Hindlimb muscle (tissue), 1 donor: Measurements from ENCODE around the gene MBIP. TPM values are rescaled to one million over a fixed set of nuclear protein-coding genes. Genes with fewer than 3 reads are reported as not detected.

Experiments used
- DNase-seq: peaks from one replicate; pipeline ENCODE4 v3.0.0-alpha.2; 2013
- polyA plus RNA-seq: library from polyadenylated mRNA; unstranded; fragments of 120-200 nt; gene quantifications from one replicate; pipeline ENCODE4 v1.2.1, GENCODE V29; 2013; ENCODE audit not compliant: insufficient read length

MBIP gene
- polyA plus RNA-seq, 1 donor = 22.1 TPM

DNA sequence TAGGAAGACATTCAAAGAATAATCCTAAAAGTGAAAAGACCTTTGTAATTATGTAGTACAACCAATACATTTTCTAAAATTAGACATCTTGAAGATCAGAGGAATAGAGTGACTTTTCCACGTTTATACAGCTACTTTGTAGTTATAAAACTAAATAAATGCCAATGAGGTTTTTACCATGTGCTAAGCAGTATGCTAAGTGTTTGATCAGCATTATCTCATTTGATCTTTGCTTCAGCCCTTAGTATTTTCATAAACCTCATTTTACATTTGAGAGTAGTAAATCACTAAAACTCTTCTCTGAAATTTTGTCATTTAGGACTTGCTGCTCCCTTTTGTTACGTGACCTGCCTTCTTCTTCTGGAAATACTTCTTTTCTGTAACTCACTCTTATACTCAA is 13.6 kb downstream of the MBIP start:
- no peak for DNase-seq

DNA sequence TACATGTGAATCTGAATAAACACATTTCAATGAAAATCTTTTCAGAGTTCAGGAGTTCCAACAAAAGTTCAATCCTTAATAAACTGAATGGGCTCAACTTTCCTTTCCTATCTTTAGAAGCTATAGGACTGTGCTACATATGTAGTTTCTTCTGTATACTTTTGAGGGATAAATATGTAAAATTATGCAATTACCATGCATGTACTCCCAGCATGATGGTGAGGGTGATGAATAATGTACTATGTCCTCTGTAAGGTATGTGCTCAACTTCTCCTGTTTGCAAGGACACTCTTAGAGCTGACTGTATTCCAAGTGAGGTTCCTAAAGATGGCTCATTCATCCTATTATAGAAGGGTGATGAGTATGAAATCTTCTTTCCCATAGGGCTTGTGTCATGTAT is 15.5 kb downstream of the MBIP start:
- no peak for DNase-seq

DNA sequence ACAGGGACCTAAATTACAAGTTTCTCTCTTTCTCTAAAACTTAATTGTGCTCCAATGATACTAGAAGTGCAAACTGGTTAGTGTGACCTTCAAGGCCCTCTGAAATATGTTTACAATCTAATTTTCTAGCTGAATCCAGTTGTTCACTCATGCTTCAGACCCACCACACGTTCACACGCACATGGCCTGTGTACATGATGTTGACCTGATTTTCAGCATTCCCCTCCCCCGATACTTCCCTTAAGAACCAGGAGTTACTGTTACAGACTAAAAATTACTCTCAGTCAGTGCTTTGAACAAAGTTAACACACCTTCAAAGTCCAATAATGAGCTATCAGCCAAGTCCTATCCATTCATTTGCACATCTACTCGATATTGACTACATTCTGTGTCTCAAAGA is 16.5 kb downstream of the MBIP start:
- no peak for DNase-seq

- DNase-seq = no peak
Measured at GRCh38 chr14:36302823-36303222, 17.6 kb downstream of the MBIP start.

GRCh38 chr14:36301159-36301558 is 19.3 kb downstream of the MBIP start:
- DNase-seq = no peak

DNA sequence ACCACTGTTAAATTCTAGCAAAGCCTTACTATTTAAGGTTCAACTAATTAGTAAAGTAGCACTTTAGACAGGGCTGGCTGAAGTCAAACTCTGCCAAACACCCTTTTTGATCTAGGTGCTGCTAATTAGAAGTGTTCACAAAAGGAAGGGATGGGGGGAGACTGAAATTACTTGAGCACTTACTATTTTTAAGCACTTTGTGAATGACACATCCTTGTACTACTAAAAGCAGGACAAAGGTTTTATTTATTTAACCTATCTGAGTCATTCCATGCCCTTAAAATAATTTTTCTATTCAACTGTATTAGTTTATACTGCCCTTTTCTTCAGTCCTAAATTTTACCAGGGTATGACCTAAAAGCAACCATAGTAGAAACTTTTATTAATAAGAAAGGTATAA is 20.1 kb downstream of the MBIP start:
- DNase-seq = no peak

DNA sequence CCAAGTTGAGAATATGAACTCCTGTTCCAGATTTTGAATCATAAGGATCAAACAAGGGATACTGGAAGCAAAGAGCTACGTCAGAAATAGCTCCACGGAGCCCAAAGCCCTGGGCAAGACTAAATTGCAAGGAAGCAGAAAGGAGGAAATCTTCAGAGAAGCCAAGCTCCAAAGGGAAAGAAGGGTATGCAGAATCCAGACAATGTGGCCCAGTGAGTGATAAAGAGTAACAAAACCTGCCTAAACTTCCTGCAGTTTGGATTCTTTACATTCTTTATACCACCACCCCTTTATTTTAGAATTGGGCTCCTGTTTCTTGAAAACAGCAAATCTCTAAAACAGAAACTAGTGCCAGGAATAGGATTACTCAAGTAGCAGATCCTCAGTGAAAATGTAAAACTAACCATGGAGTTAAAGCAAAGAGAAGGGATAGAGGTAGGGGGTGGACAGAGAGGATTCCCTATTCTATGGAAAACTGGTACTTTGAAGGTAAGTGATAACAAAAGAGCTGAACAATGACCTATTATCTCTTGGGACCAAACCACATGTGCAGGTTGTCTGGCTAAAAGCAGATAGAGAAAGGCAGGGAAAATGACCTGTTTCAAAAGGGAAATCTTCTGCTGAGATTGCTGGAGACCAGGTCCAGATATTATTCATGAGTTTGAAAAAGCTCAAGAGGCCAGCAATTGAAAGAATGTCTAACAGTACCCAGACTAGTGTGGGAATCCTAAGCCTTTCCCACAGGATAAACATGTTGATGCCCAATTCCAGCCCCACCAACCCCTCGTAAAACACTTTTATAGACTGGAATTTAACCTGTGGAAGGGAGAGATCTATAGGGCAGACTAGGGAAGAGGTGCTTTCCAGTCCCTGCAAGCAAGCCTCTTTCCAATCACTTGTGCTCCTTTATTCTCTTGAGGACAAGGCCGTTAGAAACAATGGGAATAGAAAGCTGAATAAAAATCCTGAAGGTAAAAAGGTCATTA is 24.5 kb downstream of the MBIP start:
- DNase-seq = no peak

- DNase-seq = no peak
Measured at GRCh38 chr14:36294543-36294942, 25.9 kb downstream of the MBIP start.

DNA sequence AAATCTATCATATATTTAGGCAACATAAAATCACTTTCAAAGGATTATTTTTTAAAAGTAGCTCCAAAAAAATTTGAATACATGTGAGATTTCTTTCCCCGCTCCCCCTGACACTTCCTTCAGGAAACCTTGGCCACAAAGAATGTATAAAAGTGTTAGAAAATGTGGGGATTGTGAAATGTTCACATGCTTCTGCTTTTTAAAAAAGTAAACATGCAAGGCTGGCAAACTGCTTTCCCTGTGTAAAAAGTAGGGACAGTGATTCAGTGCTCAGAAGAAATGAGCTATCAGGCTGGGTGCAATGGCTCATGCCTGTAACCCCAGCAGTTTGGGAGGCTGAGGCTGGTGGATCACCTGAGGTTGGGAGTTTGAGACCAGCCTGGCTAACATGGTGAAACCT is 26.6 kb downstream of the MBIP start:
- peak; percentile 7 for DNase-seq

- DNase-seq = no peak
Measured at GRCh38 chr14:36289954-36290353, 30.5 kb downstream of the MBIP start.

GRCh38 chr14:36288496-36288895 is 31.9 kb downstream of the MBIP start:
- DNase-seq = no peak

- DNase-seq = no peak
Measured at GRCh38 chr14:36284971-36285595, 35.4 kb downstream of the MBIP start.

- DNase-seq = no peak
Measured at GRCh38 chr14:36281309-36281708, 39.1 kb downstream of the MBIP start.

- no peak for DNase-seq
Measured at GRCh38 chr14:36279306-36280190, 40.9 kb downstream of the MBIP start.

DNA sequence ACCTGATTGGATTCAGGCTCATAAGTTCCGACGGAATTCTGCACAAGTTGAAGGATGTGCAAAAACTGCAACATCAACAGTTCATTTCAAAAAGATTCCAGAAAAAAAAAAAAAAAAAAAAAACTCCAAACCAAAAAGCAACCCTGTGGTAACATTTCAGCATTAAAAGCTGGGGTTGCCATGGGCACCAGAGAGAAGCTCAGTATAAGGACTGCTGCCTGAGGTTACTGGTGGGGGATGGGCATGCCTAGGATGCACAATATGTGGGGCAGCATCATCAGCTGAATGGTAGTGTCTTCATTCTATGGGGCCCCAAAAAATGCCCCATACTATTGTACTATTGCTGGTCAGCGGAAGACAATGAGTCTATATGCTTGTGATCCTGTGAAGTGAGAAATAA is 44.7 kb downstream of the MBIP start:
- DNase-seq = no peak

DNA sequence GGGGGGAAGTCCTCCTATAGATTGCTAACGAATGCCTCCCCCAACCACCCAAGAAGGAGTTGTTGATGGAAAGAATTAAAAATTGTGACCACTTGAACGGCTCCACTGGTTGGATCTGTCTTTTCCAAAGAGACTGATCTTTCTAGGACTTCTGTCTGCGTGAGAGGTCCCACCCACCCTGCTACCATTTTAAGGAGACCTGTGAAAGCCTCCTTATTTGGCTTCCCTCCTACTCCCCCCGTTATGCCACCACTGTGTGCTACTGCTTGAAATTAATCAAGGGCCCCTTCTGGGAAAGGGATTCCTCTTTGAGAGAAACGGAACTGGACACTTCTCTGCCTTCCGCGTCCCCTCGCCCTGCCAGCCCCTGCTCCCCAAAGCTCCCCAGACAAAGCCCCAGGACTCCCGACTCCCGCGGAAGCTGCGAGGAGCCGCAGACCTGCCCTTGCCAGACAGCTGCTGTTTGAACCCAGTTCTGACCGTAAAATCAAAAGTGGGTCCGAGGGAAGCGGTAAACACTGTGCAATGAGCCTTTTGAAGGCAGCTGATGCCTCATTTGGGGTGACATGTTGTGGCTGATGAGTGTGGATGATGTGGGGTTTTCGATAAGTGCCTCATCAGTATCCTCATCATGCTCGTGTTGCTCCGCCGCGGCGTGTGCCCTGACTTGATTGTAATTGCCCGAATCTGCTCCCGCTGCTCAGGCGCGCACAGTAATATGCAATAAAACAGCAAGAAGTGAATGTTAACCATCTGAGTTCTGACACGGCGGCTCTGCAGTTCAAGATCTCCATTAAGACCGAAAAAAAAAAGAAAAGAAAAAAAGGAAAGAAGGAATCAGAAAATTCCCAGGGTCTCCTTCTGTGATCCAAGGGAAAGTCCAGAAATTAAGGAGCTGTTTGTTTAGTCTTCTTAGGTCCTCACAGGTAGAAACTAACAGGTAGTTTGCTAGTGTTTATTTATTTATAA is 48.2 kb downstream of the MBIP start:
- DNase-seq = no peak

DNA sequence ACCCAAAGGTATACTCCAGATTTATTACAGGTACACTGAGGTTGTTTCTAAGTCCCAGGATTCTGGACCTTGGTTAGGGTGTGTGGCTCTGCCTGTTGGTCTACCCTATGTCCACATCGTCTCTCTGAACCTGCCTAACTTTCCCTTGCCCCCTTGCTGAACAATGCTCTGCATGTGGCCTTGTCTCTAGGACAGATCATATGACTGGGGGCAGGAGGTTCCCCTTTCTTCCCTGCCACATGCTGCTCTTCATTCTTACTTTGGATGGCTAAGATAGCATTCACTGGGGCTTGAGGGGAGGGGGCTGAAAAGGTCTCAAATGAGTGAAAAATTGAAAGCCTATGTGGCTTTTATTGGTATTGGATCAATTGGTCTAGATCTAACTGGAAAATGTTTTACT is 49.2 kb downstream of the MBIP start:
- DNase-seq = no peak

GRCh38 chr14:36270191-36270590 is 50.2 kb downstream of the MBIP start:
- DNase-seq = no peak

GRCh38 chr14:36268121-36268520 is 52.3 kb downstream of the MBIP start:
- no peak for DNase-seq

DNA sequence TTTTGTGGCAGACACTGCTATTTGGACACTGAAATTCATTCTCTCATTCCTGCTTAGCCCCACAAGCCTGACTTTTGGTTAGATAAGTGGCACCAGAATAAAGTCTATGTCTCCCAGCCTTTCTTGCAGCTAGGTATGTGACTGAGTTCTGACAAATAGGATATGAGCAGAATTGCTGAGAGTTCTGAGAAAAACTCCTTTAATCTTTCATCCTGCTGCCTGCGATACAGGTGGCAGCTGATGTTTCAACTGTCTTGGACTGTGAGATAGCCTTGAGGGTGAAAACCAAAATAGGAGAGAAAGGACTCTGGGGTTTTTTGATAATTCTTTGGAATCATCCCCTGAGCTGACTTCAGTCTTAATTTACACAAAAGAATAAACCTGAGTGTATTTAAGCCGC is 55.8 kb downstream of the MBIP start:
- DNase-seq = no peak

DNA sequence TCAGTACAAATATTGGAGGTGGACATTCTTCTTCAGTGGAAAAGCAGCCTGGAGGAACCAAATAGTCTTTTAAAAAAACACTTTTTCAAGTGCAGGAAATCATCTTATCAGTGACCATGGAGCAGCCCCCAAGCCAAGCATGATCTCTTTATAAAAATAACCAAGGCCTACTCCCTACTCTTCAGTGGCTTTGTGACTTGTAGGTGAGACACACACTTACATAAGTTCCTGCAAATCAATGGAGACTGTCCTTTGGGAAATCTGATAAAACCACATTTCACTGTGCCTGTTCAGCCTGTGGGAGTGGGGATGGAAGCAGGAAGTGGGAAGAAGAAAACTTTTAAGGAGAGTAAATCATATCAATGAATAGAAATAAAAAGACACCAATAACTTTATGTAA is 56.3 kb downstream of the MBIP start:
- no peak for DNase-seq
